HEK293 (cell line): Measurements from ENCODE around the gene MGAT5B.

Source experiments
- CTCF ChIA-PET: fragments of 350-600 bp; formaldehyde crosslinking; extraction: SDS; loops from one replicate; lab custom pipeline; 2021; ENCODE audit warnings: antibody characterized with exemption; lab: Yijun Ruan, JAX
- POLR2A ChIA-PET: fragments of 300-600 bp; formaldehyde crosslinking; extraction: SDS; loops from one replicate; lab custom pipeline; 2020; ENCODE audit warnings: antibody characterized with exemption, inconsistent platforms; lab: Yijun Ruan, JAX
- H3K27ac ChIP-seq: fragments of 200-500 bp; sonication (Bioruptor generic); 2 replicates; pipeline ENCODE4 v1.5.1; 2014; ENCODE audit warnings: low read depth, low read length, control low read depth, inconsistent platforms; ENCODE audit errors: extremely low read depth
- H3K36me3 ChIP-seq, 2 experiments: fragments of 200-500 bp in 1 of 2; sonication (Bioruptor generic) in 1 of 2; 1 replicate in 1 of 2; 2 replicates in 1 of 2; pipeline ENCODE4 v1.5.1; 2014 to 2017; ENCODE audit warnings: inconsistent platforms in 2 of 2, low read length in 2 of 2; ENCODE audit not compliant: control insufficient read depth in 2 of 2, insufficient read depth in 1 of 2
- H3K4me1 ChIP-seq: fragments of 200-500 bp; sonication (Bioruptor generic); 2 replicates; pipeline ENCODE4 v1.5.1; 2014; ENCODE audit warnings: mild to moderate bottlenecking, low read length, inconsistent platforms; ENCODE audit not compliant: control insufficient read depth, insufficient read depth
- H3K4me3 ChIP-seq: 2 replicates; pipeline ENCODE4 v1.5.1; 2011; ENCODE audit warnings: low read depth, mild to moderate bottlenecking, control low read depth, low read length, moderate library complexity
- H3K9me3 ChIP-seq: fragments of 200-500 bp; sonication (Bioruptor generic); 2 replicates; pipeline ENCODE4 v1.5.1; 2014; ENCODE audit warnings: low read depth, low read length, inconsistent platforms; ENCODE audit not compliant: control insufficient read depth, insufficient read depth
- BCL6B ChIP-seq: fragments of 450-650 bp; formaldehyde crosslinking; IDR thresholded peaks from 2 replicates; pipeline ENCODE4 v1.5.1; 2017; ENCODE audit warnings: missing biosample characterization, missing genetic modification characterization
- EGR2 ChIP-seq: fragments of 450-650 bp; formaldehyde crosslinking; IDR thresholded peaks from 2 replicates; pipeline ENCODE4 v1.5.1; 2016; ENCODE audit warnings: low read depth, missing biosample characterization, missing genetic modification characterization
- GFI1B ChIP-seq: fragments of 450-650 bp; formaldehyde crosslinking; IDR thresholded peaks from 2 replicates; pipeline ENCODE4 v1.5.1; 2016; ENCODE audit warnings: missing biosample characterization, missing genetic modification characterization
- GLIS1 ChIP-seq: fragments of 450-650 bp; formaldehyde crosslinking; IDR thresholded peaks from 2 replicates; pipeline ENCODE4 v1.5.1; 2016; ENCODE audit warnings: missing biosample characterization, missing genetic modification characterization
- KLF16 ChIP-seq: fragments of 450-650 bp; formaldehyde crosslinking; IDR thresholded peaks from 2 replicates; pipeline ENCODE4 v1.5.1; 2017; ENCODE audit warnings: missing biosample characterization, missing genetic modification characterization
- KLF17 ChIP-seq: fragments of 450-650 bp; formaldehyde crosslinking; IDR thresholded peaks from 2 replicates; pipeline ENCODE4 v1.5.1; 2016; ENCODE audit warnings: missing biosample characterization, missing genetic modification characterization
- PATZ1 ChIP-seq: fragments of 450-650 bp; formaldehyde crosslinking; IDR thresholded peaks from 2 replicates; pipeline ENCODE4 v1.5.1; 2016; ENCODE audit warnings: missing biosample characterization, missing genetic modification characterization
- PRDM10 ChIP-seq: fragments of 450-650 bp; formaldehyde crosslinking; IDR thresholded peaks from 2 replicates; pipeline ENCODE4 v1.5.1; 2016; ENCODE audit warnings: missing biosample characterization, missing genetic modification characterization
- RBAK ChIP-seq: fragments of 450-650 bp; formaldehyde crosslinking; IDR thresholded peaks from 2 replicates; pipeline ENCODE4 v1.5.1; 2016; ENCODE audit warnings: missing biosample characterization, missing genetic modification characterization
- ZEB2 ChIP-seq: fragments of 450-650 bp; formaldehyde crosslinking; IDR thresholded peaks from 2 replicates; pipeline ENCODE4 v1.5.1; 2016; ENCODE audit warnings: missing biosample characterization, missing genetic modification characterization
- ZFP41 ChIP-seq: fragments of 450-650 bp; formaldehyde crosslinking; IDR thresholded peaks from 2 replicates; pipeline ENCODE4 v1.5.1; 2016; ENCODE audit warnings: missing biosample characterization, missing genetic modification characterization, borderline replicate concordance
- ZNF133 ChIP-seq: fragments of 450-650 bp; formaldehyde crosslinking; IDR thresholded peaks from 2 replicates; pipeline ENCODE4 v1.5.1; 2016; ENCODE audit warnings: missing biosample characterization, missing genetic modification characterization
- ZNF223 ChIP-seq: fragments of 450-650 bp; formaldehyde crosslinking; IDR thresholded peaks from 2 replicates; pipeline ENCODE4 v1.5.1; 2016; ENCODE audit warnings: missing biosample characterization, missing genetic modification characterization
- ZNF248 ChIP-seq: fragments of 450-650 bp; formaldehyde crosslinking; IDR thresholded peaks from 2 replicates; pipeline ENCODE4 v1.5.1; 2017; ENCODE audit warnings: missing biosample characterization, missing genetic modification characterization
- ZNF280C ChIP-seq: fragments of 450-650 bp; formaldehyde crosslinking; IDR thresholded peaks from 2 replicates; pipeline ENCODE4 v1.5.1; 2016; ENCODE audit warnings: missing biosample characterization, missing genetic modification characterization
- ZNF350 ChIP-seq: fragments of 450-650 bp; formaldehyde crosslinking; IDR thresholded peaks from 2 replicates; pipeline ENCODE4 v1.5.0; 2017; ENCODE audit warnings: missing biosample characterization, mild to moderate bottlenecking, missing genetic modification characterization
- ZNF560 ChIP-seq: fragments of 450-650 bp; formaldehyde crosslinking; IDR thresholded peaks from 2 replicates; pipeline ENCODE4 v1.5.1; 2017; ENCODE audit warnings: missing biosample characterization, missing genetic modification characterization, borderline replicate concordance
- ZNF561 ChIP-seq: fragments of 450-650 bp; IDR thresholded peaks from 2 replicates; pipeline ENCODE4 v1.5.1; 2018; ENCODE audit warnings: missing biosample characterization, missing genetic modification characterization, borderline replicate concordance
- ZNF571 ChIP-seq: fragments of 450-650 bp; formaldehyde crosslinking; IDR thresholded peaks from 2 replicates; pipeline ENCODE4 v1.5.0; 2017; ENCODE audit warnings: missing biosample characterization, missing genetic modification characterization
- ZNF596 ChIP-seq: fragments of 450-650 bp; IDR thresholded peaks from 2 replicates; pipeline ENCODE4 v1.5.0; 2018; ENCODE audit warnings: missing biosample characterization, mild to moderate bottlenecking, missing genetic modification characterization, moderate library complexity
- ZNF621 ChIP-seq: fragments of 450-650 bp; formaldehyde crosslinking; IDR thresholded peaks from 2 replicates; pipeline ENCODE4 v1.5.1; 2017; ENCODE audit warnings: missing biosample characterization, missing genetic modification characterization
- ZNF747 ChIP-seq: fragments of 450-650 bp; formaldehyde crosslinking; IDR thresholded peaks from 2 replicates; pipeline ENCODE4 v1.5.1; 2016; ENCODE audit warnings: missing biosample characterization, missing genetic modification characterization

The MGAT5B gene

GRCh38 chr17:76840443-76840767, 27.8 kb upstream of the MGAT5B start (continued):
- no peak for TF ChIP-seq ZNF561 (tag by site-specific recombination)
- TF ChIP-seq PRDM10 (tag by site-specific recombination): no peak
- TF ChIP-seq ZNF350 (tag by site-specific recombination): no peak
- TF ChIP-seq KLF17: no peak
- TF ChIP-seq KLF16: no peak
- TF ChIP-seq ZNF621: no peak
- TF ChIP-seq ZNF133 (tag by site-specific recombination): no peak
- TF ChIP-seq ZNF248 (tag by site-specific recombination): no peak
- no peak for TF ChIP-seq ZFP41
- no peak for TF ChIP-seq ZNF747 (tag by site-specific recombination)
- no peak for TF ChIP-seq ZNF571 (tag by site-specific recombination)
- no peak for TF ChIP-seq GFI1B (tag by site-specific recombination)

GRCh38 chr17:76840884-76841775, 27.1 kb upstream of the MGAT5B start:
- ChIA-PET POLR2A (interaction anchor here (1.0 to 1.4 kb wide), 2 partner anchors 27 to 104 kb away, joined by 3 to 7 read pairs; partner anchors contain the start of genes MGAT5B and SRSF2), CTCF (interaction anchor here (0.7 to 1.3 kb wide), 5 partner anchors 22 to 1163 kb away, joined by 3 to 4 read pairs (median 3); no protein-coding TSS in a partner anchor)
- no peaks in the 10 kb centered on the region for H3K36me3 ChIP-seq
- H3K4me3 ChIP-seq: no peak overlapping the region
- no peaks in the 10 kb centered on the region for H3K9me3 ChIP-seq
- peaks cover 3% of the 10 kb centered on the region; the same call in 1 of the 2 replicates for H3K4me1 ChIP-seq
- H3K27ac ChIP-seq: no peak overlapping the region
- TF ChIP-seq ZNF596 (tag by site-specific recombination): peak; percentile 99
- peak; percentile 55; the same call in 1 of the 2 replicates for TF ChIP-seq EGR2 (tag by site-specific recombination)
- TF ChIP-seq BCL6B (tag by site-specific recombination): 0 out of 2 replicates have a peak, but pooled peaks have one; percentile 2
- no peak for TF ChIP-seq RBAK
- TF ChIP-seq PRDM10 (tag by site-specific recombination): no peak; the same call in 1 of the 2 replicates
- no peak for TF ChIP-seq ZEB2 (tag by site-specific recombination)
- no peak for TF ChIP-seq PATZ1 (tag by site-specific recombination)
- peak; percentile 83 for TF ChIP-seq GLIS1 (tag by site-specific recombination)
- no peak for TF ChIP-seq ZNF280C (tag by site-specific recombination)
- no peak for TF ChIP-seq ZNF560 (tag by site-specific recombination)
- TF ChIP-seq ZNF223 (tag by site-specific recombination): 0 out of 2 replicates have a peak, but pooled peaks have one; percentile 28
